Measurements from ENCODE around the gene ZNF580.

ZNF580 gene

DNA sequence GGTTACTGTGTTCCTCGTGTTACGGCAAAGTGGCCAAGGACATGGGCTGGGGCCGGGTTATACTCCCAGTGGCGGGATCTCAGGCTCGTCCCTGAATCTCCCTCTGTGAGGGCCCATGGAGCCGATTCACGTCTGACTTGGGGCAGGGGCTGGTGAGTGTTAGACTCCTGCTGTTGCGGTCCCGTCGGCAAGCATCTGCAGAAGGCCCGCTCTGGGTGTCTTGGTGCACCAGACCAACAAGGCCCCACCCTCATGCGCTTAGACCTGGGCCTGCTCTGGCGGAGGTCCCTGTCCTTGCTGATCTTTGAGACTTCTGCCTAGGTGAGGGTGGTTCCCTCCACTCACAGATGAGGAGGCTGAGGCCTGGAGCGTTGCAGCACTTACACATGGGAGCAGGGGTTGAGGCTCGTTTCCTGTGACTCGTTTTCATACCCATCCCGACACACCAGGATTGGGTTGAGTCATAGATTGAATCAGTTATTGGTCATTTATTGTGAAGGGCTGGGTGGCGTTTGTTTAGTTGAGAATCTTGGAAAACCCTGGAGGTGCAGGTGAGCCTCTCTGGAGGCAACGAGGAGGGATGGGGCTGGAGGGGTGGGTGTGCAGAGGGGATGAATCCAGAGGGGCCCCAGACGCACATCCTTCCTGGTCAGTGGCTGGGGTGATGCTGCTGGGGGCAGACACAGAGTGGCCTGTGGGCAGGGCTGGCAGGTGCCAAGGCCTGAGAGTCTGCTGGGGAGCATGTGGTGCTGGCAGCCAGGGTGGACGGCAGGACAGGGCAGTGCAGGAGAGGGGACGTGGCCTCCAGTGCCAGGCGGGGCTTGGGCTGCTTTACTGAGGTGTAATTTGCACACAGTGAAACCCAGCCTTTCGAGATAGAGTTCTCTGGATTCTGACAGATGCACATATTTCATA is 38.8 kb downstream of the ZNF580 start:
- DNase-seq: no peak

DNA sequence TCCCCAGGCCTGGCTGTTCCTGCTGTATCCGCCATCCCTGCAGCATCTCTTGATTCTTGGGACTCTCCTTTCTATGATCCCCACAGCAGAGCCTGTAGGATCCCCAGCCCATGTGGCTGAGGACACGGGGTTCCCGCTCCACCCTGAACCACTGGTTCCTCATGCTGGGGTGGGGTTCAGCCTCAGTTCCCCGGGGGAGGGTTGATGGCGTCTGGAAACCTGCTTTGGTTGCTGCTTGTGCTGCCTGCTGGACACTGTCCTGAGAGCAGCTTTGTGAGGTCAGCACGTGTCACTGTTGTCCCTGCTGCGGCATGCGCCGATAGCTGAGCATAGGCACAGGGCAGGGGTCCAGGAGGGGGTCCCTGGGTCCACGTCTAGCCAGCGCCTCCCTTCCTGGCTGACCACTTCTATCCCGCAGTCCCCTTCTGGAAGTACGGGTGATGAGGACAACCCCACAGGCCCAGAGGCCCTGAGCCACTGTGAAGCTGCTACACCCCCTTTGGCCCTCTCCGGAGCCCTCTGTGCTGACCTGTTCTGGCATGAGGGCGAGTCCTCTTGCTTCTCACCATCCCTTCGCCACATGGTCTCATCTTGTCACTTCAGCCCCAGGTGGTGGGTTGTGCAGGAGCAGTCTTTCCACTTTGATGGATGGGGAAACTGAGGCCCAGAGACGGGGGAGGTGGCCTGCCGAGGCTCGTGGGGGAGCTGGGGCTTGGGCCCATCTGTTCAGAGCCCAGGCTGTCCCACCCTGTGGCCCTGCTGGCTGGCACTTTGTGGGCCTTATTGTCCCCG is 39.7 kb downstream of the ZNF580 start:
- no peak for DNase-seq

DNA sequence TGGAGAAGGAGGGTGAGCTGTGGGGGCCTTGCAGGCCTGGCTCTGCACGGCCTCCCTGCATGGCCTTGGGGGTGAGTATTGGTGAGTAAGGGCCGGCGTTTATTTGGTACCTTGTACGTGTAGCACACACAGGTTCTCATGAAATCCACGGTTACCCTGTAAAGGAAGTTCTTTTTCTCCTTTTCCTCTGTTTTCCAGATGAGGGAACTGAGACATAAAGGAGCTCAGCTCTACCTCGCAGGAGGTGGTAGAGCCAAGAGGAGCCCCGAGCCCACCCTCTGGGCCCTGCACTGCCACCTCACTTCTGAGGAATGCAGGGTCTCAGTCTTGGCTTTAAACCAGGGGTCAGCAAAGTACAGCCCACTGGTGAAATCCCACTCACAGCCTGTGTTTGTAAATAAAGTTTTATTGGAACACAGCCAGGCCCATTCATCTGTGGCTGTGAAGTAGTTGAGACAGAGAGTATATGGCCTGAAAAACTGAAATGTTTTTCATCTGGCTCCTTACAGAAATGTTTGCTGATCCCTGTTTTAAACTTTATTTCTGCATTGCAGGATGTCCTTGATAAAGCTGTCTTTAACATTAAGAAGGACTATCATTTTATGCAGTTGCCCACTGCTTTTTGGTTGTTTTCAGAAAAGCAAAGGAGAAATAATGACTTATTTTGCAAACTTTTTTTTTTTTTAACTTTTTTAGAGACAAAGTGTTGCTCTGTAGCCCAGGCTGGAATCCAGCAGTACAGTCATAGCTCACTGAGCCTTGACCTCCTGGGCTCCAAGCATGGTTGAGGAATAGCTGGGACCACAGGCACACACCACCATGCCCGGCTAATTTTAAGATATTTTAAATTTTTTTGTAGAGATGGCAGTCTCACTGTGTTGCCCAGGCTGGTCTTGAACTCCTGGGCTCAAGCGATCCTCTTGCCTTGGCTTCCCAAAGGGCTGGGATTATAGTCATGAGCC is 40.6 kb downstream of the ZNF580 start:
- DNase-seq: no peak

DNA sequence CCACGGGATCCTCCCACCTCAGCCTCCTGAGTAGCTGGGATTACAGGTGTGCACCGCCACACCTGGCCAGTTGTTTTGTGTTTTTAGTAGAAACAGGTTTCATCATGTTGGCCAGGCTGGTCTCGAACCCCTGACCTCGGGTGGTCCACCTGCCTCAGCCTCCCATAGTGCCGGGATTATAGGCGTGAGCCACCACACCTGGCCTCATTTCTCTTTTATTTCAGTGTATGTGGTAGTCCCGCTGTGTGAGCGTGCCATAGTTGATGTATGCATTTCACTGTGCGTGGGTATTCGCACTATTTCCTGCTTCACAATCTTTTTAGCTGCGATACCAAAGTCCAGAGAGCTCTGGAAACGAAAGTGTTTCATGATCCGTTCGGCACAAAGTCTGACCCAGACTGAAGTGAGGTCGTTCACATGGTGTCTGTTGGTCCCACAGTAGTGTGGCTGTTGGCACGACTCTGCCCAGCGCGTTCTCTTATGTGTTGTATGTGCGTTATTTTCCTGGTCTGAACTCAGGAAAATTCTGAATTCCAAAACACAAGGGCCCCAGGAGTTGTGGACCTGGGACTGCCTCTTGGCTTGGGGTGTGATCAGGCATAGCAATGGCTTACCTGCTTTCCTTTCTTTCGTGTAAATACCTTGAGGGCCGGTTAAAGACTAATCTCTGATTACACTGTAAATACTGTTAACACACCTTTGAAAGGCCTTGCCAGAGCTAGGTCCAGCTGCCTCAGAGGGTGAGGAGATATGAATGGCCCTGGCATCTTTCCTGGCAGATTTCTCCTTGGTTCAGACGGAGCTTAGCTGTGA is 42.9 kb downstream of the ZNF580 start:
- no peak for DNase-seq

DNA sequence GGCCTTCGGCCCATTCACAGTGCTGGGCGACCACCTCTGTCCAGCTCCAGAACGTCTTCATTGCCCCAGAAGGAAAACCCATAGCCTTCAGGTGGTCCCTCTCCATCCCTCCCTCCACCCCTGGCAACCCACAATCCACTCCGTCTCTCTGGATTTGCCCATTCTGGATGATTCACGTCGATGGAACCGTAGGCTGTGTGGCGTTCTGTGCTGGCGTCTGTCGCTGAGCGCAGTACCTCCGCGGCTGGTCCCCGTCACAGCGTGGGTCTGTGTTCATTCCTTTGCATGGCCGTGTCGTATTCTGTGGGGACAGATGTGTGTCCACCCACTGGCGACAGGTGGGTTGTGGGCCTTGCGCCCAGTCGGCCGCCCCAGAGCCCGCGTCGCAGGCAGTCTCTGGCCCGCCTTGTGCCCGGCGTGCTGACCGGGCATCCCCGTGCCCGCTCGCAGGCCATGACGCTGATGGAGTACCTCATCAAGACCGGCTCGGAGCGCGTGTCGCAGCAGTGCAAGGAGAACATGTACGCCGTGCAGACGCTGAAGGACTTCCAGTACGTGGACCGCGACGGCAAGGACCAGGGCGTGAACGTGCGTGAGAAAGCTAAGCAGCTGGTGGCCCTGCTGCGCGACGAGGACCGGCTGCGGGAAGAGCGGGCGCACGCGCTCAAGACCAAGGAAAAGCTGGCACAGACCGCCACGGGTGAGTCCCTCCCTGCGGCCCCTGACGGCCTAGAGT is 44.3 kb downstream of the ZNF580 start:
- no peak for DNase-seq

DNA sequence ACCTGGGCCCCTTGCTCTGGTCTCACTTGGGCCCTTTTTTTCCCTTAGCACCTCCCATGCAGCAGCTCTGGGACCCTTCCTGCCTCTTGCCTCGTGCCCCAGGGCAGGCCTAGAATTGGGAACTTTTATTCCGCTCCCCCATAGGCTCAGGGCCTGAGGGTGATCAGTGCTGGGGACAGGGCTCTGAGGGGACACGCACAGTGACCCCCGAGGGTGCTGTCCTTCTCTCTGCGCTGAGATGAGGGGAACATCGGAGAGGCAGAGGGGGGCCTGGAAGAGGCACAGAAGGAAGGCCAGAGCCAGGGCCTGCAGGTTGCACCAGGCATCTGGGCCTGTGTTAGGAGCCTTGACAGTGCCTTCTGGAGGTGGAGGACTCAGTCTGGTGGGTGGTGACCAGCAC is 45.0 kb downstream of the ZNF580 start:
- no peak for DNase-seq

DNA sequence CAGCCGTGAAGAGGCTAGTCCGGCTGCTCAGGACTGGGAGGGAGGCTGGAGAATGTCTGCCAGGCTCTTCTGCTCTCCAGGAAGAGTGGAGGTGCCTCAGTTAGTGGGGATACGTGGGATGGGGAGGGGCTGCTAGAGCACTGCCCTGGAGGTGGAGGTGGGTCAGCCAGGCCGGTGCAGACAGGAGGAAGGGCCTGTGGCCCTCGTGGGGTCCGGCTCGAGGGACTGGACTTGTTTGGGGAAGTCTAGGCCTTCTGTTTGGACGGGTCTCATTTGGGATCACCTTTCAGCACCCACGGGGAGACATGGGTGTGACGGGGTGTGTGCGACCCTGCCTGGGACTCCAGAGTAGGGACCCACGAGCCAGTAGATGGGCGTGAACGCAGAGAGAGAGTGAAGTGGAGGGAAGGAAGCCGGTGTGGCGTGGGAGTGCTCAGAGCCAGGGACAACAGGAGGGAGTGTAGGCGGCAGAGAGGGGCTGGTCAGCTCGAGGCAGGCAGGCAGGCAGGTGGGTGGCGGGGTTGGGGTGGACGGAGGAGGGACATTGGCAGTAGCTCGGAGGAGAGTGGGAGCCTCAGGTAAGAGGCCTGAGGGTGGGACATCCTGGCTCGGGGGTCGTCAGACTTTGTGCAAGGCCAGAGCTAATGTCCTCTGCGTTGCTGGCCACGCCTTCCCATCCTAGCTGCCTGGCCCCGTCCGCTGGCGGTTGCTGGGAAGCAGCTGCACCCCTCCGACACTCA is 45.7 kb downstream of the ZNF580 start:
- no peak for DNase-seq

DNA sequence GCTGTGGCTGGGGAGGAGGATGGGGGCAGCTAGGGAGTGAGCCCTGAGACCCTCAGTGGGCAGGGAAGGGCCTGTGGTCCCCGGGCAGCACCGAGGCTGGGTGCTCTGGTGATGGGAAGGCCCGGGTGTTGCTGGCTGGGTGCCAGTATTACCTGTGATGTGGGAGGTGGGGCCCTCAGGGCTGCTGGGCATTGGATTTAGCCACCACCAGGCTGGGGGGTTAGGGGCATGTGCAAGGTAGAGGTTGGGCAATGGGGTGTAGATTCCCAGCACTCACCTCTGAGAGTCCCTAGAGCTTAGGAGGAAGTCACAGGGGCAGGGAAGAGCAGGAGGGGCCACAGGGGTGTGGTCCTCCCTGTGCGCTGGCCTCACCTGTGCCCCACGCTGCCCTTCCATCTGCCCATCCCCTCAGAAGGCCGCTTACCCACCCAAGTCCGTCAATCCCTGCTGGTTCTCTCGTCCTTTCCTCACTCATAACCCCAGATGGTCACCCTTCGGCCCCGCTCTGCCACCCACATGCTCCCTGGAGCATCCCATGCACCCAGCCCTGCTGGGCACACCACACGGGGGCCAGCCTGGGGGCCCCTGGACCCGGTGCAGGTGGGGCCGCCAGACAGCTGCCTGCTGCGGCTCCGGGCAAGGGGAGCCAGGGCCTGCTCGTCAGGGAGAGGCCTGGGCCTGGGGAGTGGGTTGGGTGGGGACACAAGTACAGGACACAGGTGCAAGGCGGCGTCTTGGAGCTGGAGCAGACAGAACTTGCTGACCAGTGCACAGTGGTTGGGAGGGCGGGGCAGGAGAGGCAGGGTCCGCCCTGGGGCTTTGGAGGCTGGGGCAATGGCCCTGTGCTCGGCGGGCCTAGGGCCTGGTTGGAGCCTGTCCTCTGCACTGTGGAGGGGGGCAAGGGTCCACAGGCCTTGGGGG is 46.7 kb downstream of the ZNF580 start:
- DNase-seq: no peak

DNA sequence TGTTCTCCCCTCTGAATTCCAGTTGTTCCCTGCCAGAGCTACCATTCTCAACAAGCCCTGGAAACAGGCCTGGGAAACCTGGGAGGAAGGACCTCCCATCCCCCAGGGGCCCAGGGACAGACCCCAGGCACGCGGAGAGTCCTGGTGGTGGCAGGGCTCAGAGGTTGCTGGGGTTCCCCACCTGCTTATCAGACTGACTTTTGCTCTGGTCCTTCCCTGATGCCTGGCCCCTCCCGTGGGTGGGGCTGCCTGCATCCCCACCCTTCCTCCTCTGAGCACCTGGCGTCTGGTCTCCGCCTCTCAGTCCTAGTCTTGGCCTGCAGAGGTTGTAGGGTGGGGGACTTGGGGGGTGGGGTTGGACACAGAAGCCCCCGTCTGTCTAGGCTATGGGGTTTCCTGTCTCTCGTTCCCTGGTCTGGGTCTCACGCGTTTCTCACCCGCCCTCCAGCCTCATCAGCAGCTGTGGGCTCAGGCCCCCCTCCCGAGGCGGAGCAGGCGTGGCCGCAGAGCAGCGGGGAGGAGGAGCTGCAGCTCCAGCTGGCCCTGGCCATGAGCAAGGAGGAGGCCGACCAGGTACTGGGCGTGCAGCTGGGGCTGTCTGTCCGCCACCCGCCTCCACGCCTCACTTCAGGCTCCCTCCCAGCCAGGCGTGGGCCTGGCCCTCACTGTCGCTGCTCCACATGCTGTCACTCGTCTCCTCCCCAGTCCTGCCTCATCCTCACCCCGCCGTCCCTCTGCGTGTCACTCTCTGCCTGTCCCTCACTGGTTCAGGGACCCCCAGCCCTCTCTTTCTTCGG is 47.8 kb downstream of the ZNF580 start:
- DNase-seq: no peak

DNA sequence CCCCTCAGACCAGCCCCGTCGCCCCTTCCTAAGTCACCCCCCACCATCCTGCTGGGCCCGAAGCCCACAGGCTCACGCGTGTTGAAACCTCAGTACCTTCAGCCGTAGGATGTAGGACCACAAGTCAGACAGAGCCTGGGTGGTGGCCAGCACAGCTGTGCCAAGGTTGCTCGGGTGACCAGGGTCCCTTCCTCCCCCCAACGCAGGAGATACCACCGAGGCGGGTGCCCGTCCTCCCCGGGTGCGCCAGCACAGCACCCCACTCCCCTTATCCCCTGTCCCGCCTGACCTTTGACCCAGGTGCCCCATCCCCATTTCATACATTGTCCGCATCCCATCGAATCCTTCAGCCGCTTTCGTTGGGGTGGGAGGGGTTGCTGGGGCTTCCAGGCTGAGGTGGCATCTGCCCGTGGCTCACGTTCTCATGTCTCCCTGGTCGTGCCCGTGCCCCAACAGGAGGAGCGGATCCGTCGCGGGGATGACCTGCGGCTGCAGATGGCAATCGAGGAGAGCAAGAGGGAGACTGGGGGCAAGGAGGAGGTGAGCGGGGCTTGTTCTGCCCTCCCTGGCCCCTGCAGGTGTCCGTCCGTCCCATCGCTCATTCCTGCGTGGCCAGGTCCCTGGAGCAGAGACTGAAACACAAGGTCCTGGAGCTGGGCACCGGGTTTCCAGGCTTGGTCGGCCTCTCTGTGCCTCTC is 48.8 kb downstream of the ZNF580 start:
- no peak for DNase-seq

DNA sequence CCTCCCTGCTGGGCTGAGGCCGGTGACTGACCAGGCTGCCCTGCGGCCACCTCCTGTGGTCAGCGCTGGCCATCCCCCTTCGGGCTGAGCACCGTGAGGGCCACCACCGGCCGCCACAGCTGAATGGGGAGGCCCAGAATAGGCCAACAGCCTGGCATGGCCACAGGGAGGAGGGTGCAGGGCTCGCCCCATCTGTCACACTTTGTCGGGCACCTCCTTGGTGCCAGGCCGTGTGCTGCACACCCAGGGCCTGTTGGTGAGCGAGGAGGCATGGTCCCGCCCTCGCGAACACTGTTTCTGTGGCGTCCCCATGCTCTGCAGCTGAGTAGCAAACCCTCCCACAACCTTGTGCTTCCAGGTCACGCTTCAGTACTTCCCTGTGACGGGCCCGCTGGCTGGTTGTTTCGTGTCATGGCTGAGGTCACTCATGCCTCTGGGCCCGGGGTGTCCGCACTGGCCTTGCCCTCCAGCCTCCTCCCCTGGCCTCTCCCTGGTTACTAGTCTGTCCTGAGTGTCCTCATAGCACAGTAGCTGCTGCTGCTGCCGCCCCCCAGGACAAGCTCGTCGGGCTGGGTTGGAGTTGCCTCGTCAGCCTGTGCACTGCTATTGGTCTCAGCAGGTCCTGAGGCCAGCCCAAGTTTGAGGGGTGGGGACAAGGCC is 49.4 kb downstream of the ZNF580 start:
- no peak for DNase-seq

DNA sequence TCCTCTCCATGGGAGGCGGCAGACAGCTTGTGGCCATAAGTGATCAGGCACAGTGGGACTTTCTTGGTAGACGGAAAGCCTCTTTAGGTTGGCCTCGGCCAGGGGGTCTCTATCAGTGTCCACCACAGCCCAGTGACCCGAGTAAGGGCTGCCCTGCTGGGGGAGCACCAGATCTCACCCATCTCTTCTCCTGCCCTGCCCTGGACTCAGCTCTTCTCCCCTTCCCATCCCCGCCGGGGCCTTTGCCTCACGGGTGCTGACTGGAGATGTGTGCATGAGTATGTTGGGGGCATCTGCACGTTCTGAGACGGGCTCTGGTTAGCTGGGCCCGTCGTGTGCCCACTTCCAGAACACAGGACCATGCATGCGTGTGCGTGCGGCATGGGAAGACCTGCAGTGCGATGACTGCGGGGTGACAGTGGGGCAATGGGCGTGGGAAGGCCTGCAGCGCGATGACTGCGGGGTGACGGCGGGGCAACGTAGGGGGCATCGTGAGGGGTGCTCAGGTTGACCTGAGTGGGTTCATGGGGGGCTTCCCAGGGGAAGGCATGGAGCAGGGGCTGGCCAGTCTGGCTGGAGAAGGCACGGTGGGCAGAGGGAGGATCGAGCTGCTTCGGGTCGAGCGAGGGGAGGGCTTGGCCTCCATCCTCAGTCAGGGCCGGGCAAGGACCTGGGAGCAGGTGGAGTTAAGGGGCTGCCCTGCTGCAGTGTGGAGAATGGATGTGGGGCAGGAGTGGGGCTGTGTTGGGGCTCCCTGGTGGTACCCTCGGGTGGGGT is 50.2 kb downstream of the ZNF580 start:
- DNase-seq: no peak

DNA sequence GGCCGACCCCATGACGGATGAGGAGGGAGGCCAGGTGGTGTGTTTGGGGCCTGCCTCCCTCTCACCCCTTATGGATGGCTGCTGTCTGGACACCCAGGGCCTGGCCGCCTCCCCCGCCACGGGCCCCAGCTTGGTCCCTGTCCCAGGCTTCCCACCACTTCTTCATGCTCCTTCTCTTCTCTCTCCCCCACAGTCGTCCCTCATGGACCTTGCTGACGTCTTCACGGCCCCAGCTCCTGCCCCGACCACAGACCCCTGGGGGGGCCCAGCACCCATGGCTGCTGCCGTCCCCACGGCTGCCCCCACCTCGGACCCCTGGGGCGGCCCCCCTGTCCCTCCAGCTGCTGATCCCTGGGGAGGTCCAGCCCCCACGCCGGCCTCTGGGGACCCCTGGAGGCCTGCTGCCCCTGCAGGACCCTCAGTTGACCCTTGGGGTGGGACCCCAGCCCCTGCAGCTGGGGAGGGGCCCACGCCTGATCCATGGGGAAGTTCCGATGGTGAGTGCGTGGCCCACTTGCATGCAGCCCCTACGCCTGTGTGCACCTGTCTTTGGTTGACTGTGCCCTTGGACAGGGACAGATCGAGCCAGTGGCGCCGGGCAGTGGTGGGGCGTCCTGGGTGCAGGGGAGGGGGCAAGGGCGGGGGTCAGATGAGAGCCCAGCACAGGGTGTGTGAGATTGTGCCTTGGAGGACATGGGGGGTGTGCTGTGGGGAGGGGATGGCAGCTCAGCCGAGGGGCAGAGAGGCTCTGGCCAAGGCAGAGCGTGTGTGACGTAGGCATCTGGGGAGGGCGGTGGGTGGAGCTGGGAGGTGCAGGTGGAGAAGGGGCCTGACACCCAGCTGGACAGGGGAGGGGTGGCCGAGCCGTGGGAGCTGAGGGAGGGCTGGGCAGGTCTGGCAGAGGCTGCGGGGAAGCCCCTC is 51.0 kb downstream of the ZNF580 start:
- DNase-seq: no peak

DNA sequence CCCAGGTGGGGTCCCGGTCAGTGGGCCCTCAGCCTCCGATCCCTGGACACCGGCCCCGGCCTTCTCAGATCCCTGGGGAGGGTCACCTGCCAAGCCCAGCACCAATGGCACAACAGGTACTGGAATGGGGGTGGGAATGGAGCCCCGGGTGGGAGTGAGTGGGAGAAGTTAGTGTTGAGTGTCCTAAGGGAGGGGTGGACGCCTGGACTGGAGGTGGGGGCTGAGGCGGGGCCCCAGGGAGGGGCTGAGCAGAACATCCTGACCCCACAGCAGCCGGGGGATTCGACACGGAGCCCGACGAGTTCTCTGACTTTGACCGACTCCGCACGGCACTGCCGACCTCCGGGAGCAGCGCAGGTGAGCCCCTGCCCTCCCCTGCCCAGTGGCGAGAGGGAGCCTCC is 51.9 kb downstream of the ZNF580 start:
- DNase-seq: no peak

Measured in NCI-H1930 (cell line).